Tibial nerve (tissue), 4 donors: ENCODE results near the gene ROR1. TPM values are rescaled to one million over a fixed set of nuclear protein-coding genes. Genes with fewer than 3 reads are reported as not detected.

Experiments
- DNase-seq, 2 donors: peaks; one replicate each; pipeline ENCODE4 v3.0.0-alpha.2; 2019; ENCODE audit warnings: low spot score in 2 of 2
- H3K27ac ChIP-seq, 4 donors: fragments of 200-600 bp; sonication (generic) in 3 of 4; one replicate each; pipeline ENCODE4 v1.5.1; 2017 to 2019; ENCODE audit warnings: mild to moderate bottlenecking in 1 of 4
- H3K27me3 ChIP-seq, 2 donors: fragments of 200-600 bp; sonication (generic) in 1 of 2; one replicate each; pipeline versions ENCODE4 v1.5.1 to v1.6.0; 2017 to 2019
- H3K36me3 ChIP-seq, 3 donors: fragments of 200-600 bp; sonication (generic); one replicate each; pipeline ENCODE4 v1.5.1; 2018 to 2019
- H3K4me1 ChIP-seq, 4 donors: fragments of 200-600 bp; sonication (generic) in 3 of 4; one replicate each; pipeline ENCODE4 v1.5.1; 2017 to 2019
- H3K4me3 ChIP-seq, 4 donors: fragments of 200-600 bp; sonication (generic) in 3 of 4; one replicate each; pipeline ENCODE4 v1.5.1; 2017 to 2019; ENCODE audit warnings: mild to moderate bottlenecking in 1 of 4, moderate library complexity in 1 of 4
- H3K9me3 ChIP-seq, 4 donors: fragments of 200-600 bp; sonication (generic) in 3 of 4; one replicate each; pipeline ENCODE4 v1.5.1; 2017 to 2019
- EP300 ChIP-seq, 2 donors: sonication (generic); formaldehyde crosslinking; IDR thresholded peaks; one replicate each; pipeline ENCODE4 v1.6.1; 2017; ENCODE audit warnings: antibody characterized with exemption in 2 of 2, mild to moderate bottlenecking in 1 of 2
- POLR2A ChIP-seq, 2 donors: fragments of 450-650 bp; IDR thresholded peaks; one replicate each; pipeline ENCODE4 v1.6.1; 2017; ENCODE audit warnings: antibody characterized with exemption in 2 of 2, mild to moderate bottlenecking in 2 of 2, moderate library complexity in 2 of 2
- WGBS, 2 donors: methylation state at CpG; one replicate each; pipeline ENCODE4 v1.1.5; 2018; 5-methylcytosine and 5-hydroxymethylcytosine counted together
- total RNA-seq, 4 donors: library from RNA; depleted of rRNA; stranded (reverse); fragments of >200 nt; gene quantifications; one replicate each; pipeline ENCODE4 v1.1.0, GENCODE V29; 2016
- TF ChIP-seq, protein P1 (sequence below), 5 experiments: fragments of 200-600 bp in 3 of 5; fragments of 450-650 bp in 2 of 5; sonication (generic) in 3 of 5; IDR thresholded peaks; one replicate each; pipeline ENCODE4 v1.5.1; 2016 to 2019; ENCODE audit warnings: antibody characterized with exemption in 5 of 5, mild to moderate bottlenecking in 3 of 5, moderate library complexity in 2 of 5

ROR1 gene
- total RNA-seq, 4 donors from 2014 or later = 10.5 to 47.7 (median 43.7) TPM

DNA sequence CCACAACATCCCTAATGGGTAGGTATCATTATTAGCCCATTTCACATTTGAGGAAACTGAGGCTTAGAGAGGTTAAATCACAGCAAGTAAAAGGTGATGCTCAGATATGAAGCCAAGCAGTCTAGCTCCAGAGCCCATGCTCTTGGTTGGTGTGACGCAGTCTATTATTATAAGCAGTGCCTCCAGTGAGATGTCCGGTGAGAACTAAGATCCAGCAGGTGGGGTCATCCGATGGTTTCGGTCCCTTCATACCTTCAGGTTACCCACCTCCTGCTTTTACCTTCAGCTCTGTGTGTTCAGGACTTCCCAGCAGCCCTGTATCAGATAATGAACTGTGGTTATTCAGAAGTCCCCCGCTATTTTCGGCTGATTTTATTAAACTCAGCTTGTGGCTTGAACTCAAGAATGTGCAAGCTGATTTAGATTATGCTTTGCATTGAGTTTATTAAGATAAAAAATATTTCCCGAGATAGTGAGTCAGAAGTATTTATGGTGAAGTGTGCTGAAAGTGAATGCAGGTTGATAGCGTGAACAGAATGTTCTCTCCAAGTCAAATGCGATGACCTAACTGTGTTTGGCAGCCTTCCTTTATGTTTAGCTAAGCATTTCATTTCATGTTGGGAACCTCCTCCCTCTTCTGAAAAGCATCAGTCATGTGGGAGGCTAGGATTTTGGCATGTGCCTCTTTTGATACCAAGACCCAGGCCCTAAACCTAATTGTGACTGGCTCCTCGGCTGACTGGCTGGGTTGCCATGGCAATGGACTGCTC is 268.7 kb downstream of the ROR1 start:
- H3K4me3 ChIP-seq = no peak overlapping the region
- no peaks in the 10 kb centered on the region for H3K9me3 ChIP-seq
- no peaks in the 10 kb centered on the region for H3K27me3 ChIP-seq
- peak in 1 of 2 donors; percentile 76 for DNase-seq
- H3K27ac ChIP-seq = peak overlapping the region; percentile 53 to 89 (median 74)
- H3K4me1 ChIP-seq = peaks cover 0 to 65% (median 28%) of the 10 kb centered on the region in 4 donors
- 42 to 47% methylated on average over 10 of the region's 10 CpGs for WGBS, 2 donors
- H3K36me3 ChIP-seq = no peaks in the 10 kb centered on the region
- TF ChIP-seq, protein P1, sequence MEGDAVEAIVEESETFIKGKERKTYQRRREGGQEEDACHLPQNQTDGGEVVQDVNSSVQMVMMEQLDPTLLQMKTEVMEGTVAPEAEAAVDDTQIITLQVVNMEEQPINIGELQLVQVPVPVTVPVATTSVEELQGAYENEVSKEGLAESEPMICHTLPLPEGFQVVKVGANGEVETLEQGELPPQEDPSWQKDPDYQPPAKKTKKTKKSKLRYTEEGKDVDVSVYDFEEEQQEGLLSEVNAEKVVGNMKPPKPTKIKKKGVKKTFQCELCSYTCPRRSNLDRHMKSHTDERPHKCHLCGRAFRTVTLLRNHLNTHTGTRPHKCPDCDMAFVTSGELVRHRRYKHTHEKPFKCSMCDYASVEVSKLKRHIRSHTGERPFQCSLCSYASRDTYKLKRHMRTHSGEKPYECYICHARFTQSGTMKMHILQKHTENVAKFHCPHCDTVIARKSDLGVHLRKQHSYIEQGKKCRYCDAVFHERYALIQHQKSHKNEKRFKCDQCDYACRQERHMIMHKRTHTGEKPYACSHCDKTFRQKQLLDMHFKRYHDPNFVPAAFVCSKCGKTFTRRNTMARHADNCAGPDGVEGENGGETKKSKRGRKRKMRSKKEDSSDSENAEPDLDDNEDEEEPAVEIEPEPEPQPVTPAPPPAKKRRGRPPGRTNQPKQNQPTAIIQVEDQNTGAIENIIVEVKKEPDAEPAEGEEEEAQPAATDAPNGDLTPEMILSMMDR (IDR thresholded peaks at IDR 0.05) = no peak
- TF ChIP-seq POLR2A (IDR thresholded peaks at IDR 0.05) (no peak), EP300 (IDR thresholded peaks at IDR 0.05) (peak; percentile 83 to 96)

DNA sequence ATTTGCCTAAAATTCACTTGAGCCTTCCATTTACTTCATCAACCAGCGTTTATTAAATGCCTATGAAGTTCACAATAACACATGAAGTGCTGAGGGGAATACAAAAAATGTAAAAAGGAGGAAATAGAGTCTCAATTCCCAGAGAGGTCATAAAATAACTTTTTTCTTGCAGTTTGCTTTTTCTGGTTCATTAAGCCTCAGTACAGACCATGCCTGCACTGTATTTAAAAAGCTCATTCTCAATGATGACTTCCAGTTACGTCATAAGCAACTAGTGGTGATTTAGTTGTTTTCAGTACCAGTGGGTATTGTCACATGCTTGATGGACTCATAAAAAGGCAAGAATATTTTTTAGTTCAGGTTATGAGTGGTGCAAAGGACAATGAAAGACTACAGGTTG is 269.5 kb downstream of the ROR1 start:
- Histone ChIP-seq H3K27me3 (no peaks in the 10 kb centered on the region), H3K36me3 (no peaks in the 10 kb centered on the region), H3K9me3 (no peaks in the 10 kb centered on the region), H3K27ac (peak overlapping the region; percentile 53 to 89 (median 74)), H3K4me3 (no peak overlapping the region), H3K4me1 (peaks cover 0 to 57% (median 26%) of the 10 kb centered on the region in 4 donors)
- TF ChIP-seq POLR2A (IDR thresholded peaks at IDR 0.05) = no peak
- TF ChIP-seq, protein P1 (IDR thresholded peaks at IDR 0.05) = no peak
- TF ChIP-seq EP300 (IDR thresholded peaks at IDR 0.05) = no peak
- DNase-seq = no peak
- WGBS, 2 donors = 45 to 49% methylated on average over 2 of the region's 2 CpGs

DNA sequence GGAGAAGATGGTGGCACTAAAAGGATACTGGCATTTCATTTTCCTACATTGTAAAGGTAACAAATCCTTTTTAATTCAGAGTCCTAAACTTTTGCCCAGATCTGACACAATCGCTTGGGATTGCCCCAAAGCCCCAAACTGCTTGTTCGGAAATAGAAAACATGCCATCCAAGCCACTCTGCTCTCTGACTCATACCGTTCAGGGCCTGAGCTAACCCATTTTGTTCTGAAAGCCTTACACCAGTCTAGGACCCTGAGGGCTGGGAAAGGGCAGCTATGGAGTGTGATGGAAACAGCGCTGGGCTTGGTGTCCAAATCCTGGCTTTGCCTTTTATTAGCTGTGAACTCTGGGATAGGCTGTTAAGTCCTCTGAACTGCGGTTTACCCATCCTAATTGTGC is 270.2 kb downstream of the ROR1 start:
- no peaks in the 10 kb centered on the region for H3K36me3 ChIP-seq
- H3K4me3 ChIP-seq = no peak overlapping the region
- H3K4me1 ChIP-seq = peaks cover 0 to 50% (median 20%) of the 10 kb centered on the region in 4 donors
- DNase-seq = no peak
- WGBS, 2 donors = 67 to 73% methylated on average over 5 of the region's 5 CpGs
- no peaks in the 10 kb centered on the region for H3K27me3 ChIP-seq
- peak overlapping the region in 3 of 4 donors; percentile 37 to 89 (median 88) for H3K27ac ChIP-seq
- TF ChIP-seq, protein P1 (IDR thresholded peaks at IDR 0.05) = no peak
- TF ChIP-seq EP300 (IDR thresholded peaks at IDR 0.05) = peak in 1 of 2 donors; percentile 13
- no peaks in the 10 kb centered on the region for H3K9me3 ChIP-seq

DNA sequence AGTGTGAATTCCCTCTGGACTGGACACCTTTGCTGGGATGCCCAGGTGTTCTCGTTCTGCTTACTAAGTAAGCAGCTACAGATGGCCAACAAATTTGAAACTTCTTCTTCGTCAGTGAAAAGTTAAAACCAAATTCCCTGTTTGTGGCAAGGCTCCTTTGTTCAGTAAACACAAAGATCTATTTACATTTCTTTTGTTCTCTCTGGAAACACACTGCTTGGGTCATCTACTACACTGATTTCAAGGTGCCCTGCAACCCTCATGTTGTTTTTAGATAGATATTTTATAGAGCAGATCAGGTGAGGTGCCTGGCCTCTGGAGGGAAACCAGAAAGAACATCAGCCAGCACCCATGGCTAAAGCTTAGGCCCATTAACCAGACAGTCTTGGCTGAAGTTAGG is 272.4 kb downstream of the ROR1 start:
- no peaks in the 10 kb centered on the region for H3K27me3 ChIP-seq
- H3K4me1 ChIP-seq = peaks cover 0 to 33% (median 11%) of the 10 kb centered on the region in 4 donors
- TF ChIP-seq, protein P1 (IDR thresholded peaks at IDR 0.05) = no peak
- TF ChIP-seq POLR2A (IDR thresholded peaks at IDR 0.05) = no peak
- TF ChIP-seq EP300 (IDR thresholded peaks at IDR 0.05) = no peak
- H3K36me3 ChIP-seq = no peaks in the 10 kb centered on the region
- H3K4me3 ChIP-seq = no peak overlapping the region
- H3K27ac ChIP-seq = peak overlapping the region in 2 of 4 donors; percentile 29 to 32
- WGBS, 2 donors = 90 to 93% methylated on average over 2 of the region's 2 CpGs
- no peak for DNase-seq
- H3K9me3 ChIP-seq = no peaks in the 10 kb centered on the region

DNA sequence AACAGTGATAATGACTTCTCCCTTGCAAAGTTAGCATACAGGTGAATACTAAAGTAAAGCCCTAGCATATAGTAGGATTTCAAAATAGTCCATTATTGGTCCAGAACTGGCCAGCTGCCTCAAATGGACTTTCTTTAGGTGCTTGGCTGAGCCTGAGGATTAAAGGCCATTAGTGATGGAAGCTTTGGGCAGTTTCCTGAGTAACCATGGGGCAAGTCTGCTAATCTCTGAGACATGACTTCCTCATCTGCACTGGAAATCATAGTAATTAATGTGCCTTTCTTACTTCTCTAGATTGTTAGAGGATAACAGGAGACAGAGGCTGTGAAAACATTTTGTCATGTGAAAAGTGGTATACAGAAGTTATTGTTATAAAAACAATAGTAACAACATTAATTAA is 273.1 kb downstream of the ROR1 start:
- Histone ChIP-seq H3K27me3 (no peaks in the 10 kb centered on the region), H3K36me3 (no peaks in the 10 kb centered on the region), H3K9me3 (no peaks in the 10 kb centered on the region), H3K27ac (peak overlapping the region in 1 of 4 donors; percentile 32), H3K4me1 (peaks cover 0 to 27% (median 7%) of the 10 kb centered on the region in 4 donors), H3K4me3 (no peak overlapping the region)
- DNase-seq = no peak
- TF ChIP-seq POLR2A (IDR thresholded peaks at IDR 0.05) = no peak
- TF ChIP-seq, protein P1 (IDR thresholded peaks at IDR 0.05) = no peak
- no peak for TF ChIP-seq EP300 (IDR thresholded peaks at IDR 0.05)
